GM18499 (cell line): ENCODE measurements around the gene GAREM2.

ENCODE experiments used
- ATAC-seq: cut with Tn5 transposase; IDR thresholded peaks from one replicate; pipeline ENCODE4 v1.9.1; 2021; ENCODE audit warnings: moderate number of reproducible peaks; ENCODE audit not compliant: insufficient read depth, unreplicated experiment

Gene GAREM2

DNA sequence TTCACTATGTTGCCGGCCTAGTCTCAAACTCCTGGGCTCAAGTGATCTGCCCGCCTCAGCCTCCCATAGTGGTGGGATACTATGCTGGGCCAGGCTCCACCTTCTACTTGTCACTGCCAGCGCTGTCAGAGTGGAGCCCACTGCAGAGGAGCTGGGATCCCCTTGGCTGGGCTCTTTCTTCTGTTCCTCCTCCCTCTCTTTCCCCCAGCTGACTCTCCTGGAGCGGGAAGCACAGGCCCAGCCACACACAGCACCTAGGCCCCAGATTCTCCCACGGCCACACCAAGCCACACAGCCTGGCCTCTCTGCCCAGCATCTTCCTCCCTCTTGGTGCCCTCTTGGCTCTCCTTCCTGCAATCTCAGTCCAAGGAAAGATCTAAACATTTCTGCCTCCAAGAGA is 3.7 kb upstream of the GAREM2 start:
- ATAC-seq: no peak

DNA sequence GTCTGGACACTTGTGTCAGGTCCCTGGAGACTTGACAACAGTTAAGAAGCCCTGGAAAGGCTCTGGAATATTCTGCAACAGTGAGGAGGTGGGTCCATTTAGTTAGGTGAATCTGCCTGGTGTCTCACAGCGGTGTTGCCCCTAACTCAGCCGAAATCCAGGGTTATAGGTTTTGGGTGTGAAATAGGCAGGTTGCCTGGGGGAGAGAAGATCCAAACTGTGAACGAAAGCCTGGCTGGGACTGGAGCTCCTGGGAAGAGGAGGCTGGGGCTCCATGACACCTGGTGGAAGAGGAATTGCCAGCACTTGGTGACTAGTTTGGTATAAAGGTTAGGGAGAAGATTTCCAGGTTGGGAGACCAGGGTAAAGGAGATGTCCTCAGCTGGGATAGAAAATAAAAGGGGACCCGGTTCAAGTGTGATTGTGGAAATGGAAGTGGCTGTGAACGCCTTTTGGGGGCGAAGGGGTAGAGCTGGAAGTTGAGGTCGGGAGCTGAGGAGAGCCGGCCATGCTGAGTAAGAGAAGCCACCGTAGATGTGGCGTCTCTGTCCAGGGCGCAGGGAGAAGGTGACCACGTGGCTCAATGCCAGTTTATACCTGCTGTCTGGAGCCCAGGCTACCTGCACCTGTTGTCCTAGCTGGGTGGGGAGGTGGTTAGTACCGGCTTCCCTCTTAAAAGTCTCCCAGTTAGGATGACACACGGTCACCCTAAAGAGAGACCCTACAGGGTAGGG is 3.0 kb upstream of the GAREM2 start:
- ATAC-seq: no peak

- ATAC-seq: no peak
Measured at GRCh38 chr2:26170795-26171194, 2.1 kb upstream of the GAREM2 start.

GRCh38 chr2:26172189-26172870 is 558 bp upstream of the GAREM2 start:
- ATAC-seq: no peak

DNA sequence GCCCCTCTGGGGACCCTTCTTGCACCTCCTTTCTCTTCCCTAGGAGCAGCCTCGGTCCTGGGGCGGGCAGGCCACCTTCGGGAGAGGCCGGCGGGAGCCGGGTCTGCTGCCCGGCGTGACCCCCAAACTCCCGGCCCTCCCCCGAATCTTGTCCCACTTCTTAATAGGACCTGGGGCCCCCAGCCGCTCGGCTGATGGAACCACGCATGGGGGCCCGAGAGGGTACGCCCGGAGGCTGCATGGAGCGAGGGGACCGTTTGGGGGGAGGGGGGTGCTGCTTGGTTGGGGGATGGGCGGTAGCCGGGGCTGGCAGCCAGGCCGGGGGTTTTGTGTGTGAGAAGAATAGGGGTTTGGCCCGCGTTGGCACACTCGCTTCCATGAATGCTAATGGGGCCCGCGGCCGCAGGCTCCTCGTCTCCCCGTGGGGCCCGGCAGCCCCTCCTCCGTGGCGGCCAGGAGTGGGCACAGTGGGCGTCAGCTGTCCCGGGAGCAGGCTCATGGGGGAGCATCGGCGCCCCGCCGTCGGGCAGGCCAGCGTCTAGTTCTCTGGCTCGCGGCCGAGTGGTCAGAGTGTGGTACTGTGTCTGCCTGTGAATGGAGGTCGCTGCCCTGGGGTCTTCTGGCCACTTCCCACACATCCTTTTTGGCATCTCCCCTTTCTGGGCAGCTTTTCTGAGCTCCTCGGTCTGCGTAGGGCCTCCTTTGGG is 1.0 kb downstream of the GAREM2 start:
- ATAC-seq: no peak

DNA sequence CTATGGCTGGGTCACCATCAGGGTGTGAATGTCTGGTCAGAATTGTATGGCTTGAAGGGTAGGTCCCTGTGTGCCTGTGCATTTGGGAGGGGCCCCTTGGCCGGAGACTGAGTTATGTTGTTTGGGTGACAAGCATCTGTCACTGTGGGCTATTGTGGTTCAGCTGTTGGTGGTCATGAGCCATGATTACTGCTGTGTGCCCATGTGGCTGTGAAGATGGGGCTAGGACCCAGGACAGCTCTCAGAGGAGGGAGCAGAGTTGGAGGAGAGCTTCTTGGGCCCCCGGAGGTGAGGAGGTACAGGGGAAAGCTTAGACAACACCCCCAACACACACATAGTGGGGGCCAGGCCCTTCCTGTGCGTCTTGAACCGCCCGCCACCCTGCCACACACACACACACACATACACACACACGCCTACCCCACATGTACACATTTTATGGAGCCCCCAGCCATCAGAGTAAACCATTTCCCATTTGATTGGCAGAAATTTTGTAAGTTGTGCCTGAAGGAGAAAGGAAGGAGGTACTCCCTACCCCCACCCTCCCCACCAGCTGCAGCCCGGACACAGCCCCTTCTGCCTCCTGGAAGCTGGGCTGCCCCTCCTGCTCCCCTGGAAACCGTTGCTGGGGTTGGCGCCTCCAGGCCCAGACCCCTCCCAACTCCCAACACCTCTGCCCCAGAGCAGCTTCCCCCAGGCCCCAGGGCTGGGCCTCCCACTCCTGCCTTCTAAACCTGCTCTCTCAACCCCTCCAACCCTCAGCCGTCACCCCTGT is 2.0 kb downstream of the GAREM2 start:
- no peak for ATAC-seq

DNA sequence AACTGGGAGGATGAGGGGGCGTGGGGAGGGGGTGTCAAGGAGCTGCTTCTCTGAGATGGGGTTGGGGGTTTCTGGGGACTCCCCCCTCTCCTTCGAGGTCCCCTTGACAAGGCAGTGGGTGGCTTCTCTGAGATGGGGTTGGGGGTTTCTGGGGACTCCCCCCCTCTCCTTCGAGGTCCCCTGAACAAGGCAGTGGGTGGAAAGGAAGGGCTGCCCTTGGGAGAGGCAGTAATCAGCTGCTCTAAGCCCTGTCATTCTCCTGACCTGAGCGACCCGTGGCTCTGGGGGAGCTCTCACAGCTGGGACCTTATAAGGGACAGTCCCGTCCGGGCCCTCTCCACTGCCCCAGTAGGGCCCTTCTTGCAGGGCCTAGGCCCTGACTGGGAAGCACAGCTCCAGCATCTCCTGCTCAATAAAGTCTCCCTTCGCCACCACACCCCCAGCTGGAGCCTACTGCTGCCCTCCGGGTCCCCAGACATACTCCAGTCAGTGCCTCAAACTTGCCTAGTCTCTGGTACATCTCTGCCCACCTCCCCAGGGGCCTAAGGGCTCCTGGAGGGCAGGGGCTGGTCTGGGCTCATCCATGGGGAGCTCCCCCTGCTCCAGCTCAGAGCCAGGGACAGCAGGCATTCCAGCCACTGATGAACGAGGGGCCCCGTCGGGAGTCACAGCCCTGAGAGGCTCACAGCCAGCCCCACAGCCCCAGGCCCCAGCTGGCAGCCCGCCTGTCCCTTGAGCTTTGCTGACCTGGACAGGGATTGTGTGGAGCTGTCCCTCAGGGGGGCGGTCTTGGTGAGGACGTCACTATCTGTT is 2.8 kb downstream of the GAREM2 start:
- no peak for ATAC-seq

GRCh38 chr2:26176279-26176615 is 3.4 kb downstream of the GAREM2 start:
- no peak for ATAC-seq

DNA sequence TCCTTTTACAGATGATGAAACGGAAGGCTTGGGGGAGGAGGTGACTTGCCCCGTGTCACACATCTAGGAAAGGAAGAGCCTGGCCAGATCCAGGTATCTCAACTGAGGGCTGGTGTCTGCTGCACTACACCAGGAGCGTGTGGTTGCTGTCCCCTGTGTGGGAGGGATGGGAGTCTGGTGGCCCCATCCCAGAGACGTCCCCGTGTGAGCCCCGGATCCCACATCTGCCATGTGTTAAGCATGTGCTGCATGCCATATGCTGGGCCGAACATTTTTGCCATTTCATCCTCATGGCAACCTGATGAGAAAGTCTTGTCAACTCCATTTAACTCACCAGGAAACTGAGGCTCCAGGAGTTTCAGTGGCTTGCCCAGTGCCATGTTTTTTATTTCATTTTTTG is 4.2 kb downstream of the GAREM2 start:
- no peak for ATAC-seq

DNA sequence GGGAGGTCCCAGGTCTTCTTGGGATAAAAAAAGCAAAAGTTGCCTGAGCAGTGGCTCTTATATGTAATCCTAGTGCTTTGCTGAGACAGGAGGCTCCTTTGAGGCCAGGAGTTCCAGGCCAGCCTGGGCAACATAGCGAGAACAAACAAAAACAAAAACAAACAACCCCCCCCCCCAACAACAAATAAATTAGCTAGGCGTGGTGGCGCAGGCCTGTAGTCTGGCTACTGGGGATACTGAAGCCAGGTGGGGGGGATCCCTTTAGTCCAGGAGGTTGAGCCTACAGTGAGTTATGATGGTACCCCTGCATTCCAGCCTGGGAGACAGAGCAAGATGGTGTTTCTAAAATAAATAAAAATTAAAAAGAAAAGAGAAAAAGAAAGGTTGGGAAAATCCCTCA is 5.4 kb downstream of the GAREM2 start:
- no peak for ATAC-seq

DNA sequence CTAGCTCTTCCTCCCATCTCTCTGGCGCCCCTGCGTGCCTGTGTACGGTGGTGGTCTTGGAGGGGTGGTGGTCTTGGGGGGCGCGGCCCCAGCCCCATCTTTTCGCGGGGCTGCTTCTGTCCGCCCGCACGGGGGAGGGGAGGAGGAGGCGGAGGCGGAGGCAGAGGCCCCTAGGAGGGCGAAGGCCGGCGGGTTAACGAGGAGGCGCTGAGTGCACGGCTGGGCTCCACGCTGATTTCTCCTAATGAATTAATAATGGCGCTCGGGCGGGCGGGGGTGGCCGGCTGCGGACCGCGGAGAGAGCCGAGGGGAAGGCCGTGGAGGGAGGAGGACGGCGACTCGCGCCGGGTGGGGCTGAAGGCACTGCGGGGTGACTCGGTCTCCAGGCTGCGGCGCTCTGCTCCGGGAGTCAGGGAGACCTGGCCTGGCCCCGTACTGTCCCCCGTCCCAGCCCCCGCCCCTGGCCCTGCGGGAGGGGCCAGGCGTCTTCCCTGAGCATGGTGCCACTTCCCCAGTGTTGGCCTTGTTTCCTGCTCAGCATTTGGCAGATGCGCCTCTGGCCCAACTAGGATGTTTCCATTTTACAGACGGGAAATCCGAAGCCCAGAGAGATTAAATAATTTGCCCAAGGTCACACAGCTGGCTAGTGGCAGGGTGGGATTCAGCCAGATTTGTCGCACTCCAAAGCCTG is 6.0 kb downstream of the GAREM2 start:
- no peak for ATAC-seq

DNA sequence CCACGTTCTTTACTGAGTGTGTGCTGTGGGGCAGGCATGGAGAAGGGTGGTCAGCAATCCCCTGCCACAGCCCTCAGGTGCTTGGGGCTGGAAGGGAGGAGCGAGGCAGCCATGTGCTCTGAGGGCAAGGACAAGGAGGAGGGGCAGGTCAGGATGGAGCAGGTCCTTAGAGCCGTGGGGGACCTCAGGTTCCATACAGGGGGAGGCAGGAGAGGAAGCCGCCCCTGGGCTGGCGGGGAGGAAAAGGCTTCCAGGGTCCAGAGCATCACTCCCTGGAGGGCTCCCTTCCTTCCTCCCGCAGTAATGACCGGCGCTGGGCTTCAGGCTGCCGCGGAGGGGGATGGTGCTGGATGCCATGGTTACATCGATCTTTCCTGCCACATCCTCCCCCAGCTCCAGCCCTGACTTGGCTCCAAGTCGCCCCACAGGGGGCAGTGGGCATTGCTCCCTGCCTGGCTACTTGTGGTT is 6.6 kb downstream of the GAREM2 start:
- no peak for ATAC-seq

DNA sequence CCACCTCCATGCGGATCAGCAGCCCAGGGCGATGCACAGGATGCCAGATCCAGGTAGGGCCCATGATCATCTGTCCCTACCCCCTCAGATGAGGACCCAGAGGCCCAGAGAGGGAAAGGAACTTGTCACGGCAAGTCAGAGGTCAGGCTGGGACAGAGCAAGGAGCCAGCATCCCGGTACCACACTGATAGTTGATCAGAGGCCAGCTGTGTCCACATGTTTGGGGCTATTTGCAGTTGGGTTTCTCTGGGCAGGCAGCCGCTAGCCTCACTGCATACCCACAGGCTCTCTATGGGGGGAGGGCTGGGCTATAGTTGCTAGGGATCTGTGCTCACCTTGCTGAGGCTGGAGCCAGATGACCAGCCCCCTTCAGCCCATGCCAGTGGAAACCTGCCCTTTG is 9.6 kb downstream of the GAREM2 start:
- no peak for ATAC-seq

GRCh38 chr2:26182887-26183630 is 10.2 kb downstream of the GAREM2 start:
- ATAC-seq: no peak

- ATAC-seq: no peak
Measured at GRCh38 chr2:26184121-26184520, 11.2 kb downstream of the GAREM2 start.

DNA sequence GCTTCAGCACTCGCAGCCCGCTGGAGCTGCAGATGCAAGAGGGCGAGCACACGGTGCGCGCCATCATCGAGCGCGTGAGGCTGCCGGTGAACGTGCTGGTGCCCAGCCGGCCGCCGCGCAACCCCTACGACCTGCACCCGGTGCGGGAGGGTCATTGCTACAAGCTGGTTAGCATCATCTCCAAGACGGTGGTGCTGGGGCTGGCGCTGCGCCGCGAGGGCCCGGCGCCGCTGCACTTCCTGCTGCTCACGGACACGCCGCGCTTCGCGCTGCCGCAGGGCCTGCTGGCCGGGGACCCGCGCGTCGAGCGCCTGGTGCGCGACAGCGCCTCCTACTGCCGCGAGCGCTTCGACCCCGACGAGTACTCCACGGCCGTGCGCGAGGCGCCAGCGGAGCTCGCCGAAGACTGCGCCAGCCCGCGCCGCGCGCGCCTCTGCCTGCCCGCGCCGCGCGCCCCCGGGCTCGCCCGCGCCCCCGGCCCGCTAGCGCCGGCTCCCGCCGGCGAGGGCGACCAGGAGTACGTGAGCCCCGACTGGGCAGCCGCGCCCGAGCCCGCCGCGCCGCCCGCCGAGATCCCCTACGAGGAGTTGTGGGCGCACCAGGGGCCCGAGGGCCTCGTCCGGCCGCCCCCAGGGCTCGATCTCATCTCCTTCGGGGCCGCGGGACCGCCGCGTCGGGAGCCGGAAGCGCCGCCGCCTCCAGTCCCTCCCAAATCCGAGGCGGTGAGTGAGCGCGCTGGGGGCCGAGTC is 11.8 kb downstream of the GAREM2 start:
- ATAC-seq: no peak

DNA sequence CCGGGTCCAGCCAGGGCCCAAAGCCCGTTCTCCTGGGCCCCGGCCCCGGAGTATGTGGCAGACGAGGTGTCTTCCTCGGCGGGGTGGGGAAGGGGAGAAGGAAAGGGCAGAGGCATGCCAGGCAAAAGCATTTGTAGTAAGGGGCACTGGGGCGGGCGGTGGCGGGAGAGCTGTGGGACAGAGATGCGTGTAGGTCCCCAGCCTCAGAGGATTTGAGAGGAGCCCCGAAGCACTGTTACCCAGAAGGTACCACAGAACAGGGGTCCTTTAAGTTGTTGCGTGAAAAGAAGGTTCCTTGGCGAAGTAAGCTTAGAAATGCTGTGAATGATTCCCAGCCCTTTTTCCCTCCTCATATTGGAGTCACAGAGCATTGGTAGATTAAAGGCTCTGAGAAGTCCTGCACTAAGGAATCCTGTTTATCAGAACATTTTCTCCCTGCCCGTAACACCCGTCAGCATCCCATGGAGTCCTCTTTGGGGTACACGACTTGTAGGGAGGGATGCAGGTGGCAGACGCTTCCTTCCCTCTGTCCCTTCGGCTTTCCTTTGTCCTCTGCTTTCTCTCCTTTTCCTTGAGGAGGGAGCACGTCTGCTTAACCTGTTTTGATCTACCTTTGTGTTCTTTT is 12.5 kb downstream of the GAREM2 start:
- ATAC-seq: no peak
